SJCRH30 (cell line): ENCODE measurements around the gene RMI1. TPM values are rescaled to one million over a fixed set of nuclear protein-coding genes. Genes with fewer than 3 reads are reported as not detected.

ENCODE experiments used
- DNase-seq, 2 experiments: peaks; one replicate each; pipeline ENCODE4 v3.0.0-alpha.2; 2015 to 2020
- H3K27ac ChIP-seq: fragments of 250-450 bp; sonication (Bioruptor Pico); 2 replicates; pipeline ENCODE4 v1.5.1; 2020; ENCODE audit warnings: mild to moderate bottlenecking, moderate library complexity
- H3K27me3 ChIP-seq: fragments of 250-450 bp; sonication (Bioruptor Pico); 2 replicates; pipeline ENCODE4 v1.5.1; 2020; ENCODE audit warnings: mild to moderate bottlenecking, moderate library complexity
- H3K36me3 ChIP-seq: fragments of 250-450 bp; sonication (Bioruptor Pico); 2 replicates; pipeline ENCODE4 v1.5.1; 2020; ENCODE audit warnings: mild to moderate bottlenecking, moderate library complexity
- H3K4me1 ChIP-seq: fragments of 250-450 bp; sonication (Bioruptor Pico); 2 replicates; pipeline ENCODE4 v1.5.1; 2020; ENCODE audit warnings: mild to moderate bottlenecking, moderate library complexity
- H3K4me3 ChIP-seq: fragments of 250-450 bp; sonication (Bioruptor Pico); 2 replicates; pipeline ENCODE4 v1.5.1; 2020; ENCODE audit warnings: mild to moderate bottlenecking, moderate library complexity
- H3K9me3 ChIP-seq: fragments of 250-450 bp; sonication (Bioruptor Pico); replicated peaks from 2 replicates; pipeline ENCODE4 v1.5.1; 2020; ENCODE audit warnings: mild to moderate bottlenecking, moderate library complexity
- total RNA-seq: library from RNA; depleted of rRNA; stranded (reverse); fragments of >200 nt; shearing (Covaris generic); gene quantifications from 2 replicates; pipeline ENCODE4 v1.2.3, GENCODE V29; 2014

The RMI1 gene
- total RNA-seq, 1 experiment from 2014 or later = 10.9 TPM

DNA sequence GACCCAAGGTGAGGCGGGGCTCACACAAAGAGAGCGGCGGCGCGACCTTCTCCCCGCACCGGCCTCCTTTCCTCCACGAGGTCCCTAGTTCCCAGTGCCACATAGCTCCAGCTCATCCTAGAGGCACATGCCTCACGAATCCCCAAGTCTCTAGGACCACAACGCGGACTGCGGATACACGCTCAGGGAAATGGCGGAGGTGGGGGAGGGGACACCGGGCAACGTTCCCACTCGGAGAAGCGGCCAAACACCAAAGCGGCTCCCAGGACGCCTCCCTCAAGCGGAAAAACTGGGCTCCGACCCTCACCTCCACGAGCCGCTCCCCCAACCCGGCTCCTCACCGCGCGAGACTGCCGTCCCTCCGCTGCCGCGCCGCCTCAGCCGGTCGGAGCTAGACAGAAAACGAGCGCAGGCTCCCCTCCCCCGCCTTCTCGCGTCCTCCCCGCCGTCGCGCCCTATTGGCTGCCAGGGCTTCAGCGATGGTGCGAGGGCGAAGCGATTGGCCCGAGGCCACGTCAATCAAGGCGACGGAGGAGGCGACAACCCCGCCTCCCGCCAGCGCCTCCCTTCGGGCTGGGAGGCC lies 702 bp upstream of the RMI1 start, which contains the start of gene HNRNPK:
Gene HNRNPK, minus strand, starts transcription at position 404 of the 583 bp plus-strand sequence. CDS start 1,963 bp downstream, outside the sequence.
- H3K27ac ChIP-seq = peak within 1 kb of the TSS; percentile 100
- H3K4me3 ChIP-seq = peak within 1 kb of the TSS; percentile 97
- peaks cover 49% of the 10 kb centered on the region for H3K36me3 ChIP-seq
- H3K9me3 ChIP-seq = no peaks in the 10 kb centered on the region
- peak; percentile 99 for DNase-seq
- H3K4me1 ChIP-seq = peaks cover 9% of the 10 kb centered on the region; the same call in 1 of the 2 replicates
- H3K27me3 ChIP-seq = no peaks in the 10 kb centered on the region

DNA sequence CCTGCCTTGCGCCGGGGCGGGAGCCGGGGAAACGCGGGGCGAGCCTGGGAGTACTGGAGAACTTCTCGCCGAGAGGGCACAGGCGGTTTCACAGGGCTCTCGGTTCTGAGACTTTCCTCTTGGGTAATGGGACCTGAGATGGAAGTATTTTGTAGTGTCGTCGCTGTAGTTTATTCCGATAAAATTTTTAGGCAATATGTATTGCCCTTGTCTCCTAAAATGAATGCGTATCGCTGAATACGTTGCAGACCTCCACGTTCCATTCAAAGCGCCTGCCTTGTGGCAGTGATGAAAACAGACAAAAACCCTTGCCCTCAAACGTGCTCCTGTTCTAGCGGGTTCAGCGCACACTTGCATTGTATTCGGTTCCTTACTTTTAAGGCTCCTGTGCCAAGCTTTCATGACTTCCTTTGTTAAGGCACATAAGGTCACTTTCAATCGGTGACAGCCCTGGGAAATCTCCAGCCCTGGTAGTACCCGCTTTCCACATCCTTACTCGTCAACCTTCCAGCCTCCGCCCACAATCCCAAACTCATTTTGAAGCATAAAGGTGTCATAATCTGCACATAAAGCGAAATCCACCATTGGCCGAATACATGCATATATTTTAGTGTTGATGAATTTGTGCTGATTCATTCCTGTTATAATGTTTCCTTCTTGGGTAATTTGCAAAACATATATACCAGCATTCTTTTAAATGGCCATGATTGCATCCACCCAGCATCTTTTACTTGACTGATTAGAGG lies 694 bp downstream of the RMI1 start:
- Histone ChIP-seq H3K36me3 (peaks cover 37% of the 10 kb centered on the region), H3K27ac (peak overlapping the region; percentile 100), H3K9me3 (no peaks in the 10 kb centered on the region), H3K4me3 (peak overlapping the region; percentile 97), H3K27me3 (no peaks in the 10 kb centered on the region), H3K4me1 (peaks cover 10% of the 10 kb centered on the region)
- peak; percentile 56 to 73 for DNase-seq

DNA sequence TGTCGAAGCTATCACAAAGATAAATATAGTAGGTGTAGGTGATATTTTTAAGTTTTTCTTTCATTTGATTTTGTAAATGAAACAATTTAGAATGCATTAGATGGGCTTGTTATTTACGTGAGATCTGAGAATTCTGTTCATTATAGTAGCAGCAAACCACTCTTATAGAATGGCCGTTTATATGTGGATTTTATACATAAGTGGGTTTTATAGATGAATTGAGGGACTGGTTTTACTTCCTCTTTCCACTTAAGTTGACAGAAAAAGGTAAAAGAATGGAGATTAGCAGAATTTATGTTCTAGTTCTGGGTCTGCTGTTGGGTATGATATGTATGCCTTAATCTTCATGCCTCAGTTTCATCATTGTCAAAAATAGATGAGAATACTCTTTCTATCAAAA lies 5.6 kb downstream of the RMI1 start:
- peaks cover 11% of the 10 kb centered on the region for H3K4me1 ChIP-seq
- peaks cover 27% of the 10 kb centered on the region for H3K36me3 ChIP-seq
- peak overlapping the region; percentile 56 for H3K27ac ChIP-seq
- H3K4me3 ChIP-seq = no peak overlapping the region
- DNase-seq = no peak
- no peaks in the 10 kb centered on the region for H3K9me3 ChIP-seq
- H3K27me3 ChIP-seq = no peaks in the 10 kb centered on the region

DNA sequence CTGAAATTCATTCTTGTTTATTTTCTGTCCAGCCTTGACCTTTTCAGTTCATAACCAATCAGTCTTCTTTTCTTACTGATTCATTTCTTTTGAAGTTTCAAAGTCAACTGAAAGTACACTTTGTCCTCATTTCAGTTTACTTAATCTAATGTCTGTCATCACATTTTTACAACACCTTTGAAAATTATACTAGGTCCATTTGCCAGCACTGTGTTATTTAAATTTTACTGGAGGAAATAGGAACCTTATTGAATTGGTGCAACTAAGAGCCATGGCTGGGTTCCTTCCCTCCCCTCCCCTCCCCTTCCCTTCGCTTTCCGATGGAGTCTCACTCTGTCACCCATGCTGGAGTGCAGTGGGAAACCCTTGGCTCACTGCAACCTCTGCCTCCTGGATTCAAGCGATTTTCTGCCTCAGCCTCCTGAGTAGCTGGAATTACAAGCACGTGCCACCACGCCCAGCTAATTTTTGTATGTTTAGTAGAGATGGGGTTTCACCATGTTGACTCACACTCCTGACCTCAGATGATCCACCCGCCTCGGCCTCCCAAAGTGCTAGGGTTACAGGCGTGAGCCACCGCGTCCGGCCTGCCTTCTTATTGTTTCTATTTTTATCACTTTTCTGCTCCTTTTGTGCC lies 6.3 kb downstream of the RMI1 start:
- Histone ChIP-seq H3K27ac (peak overlapping the region; percentile 56), H3K27me3 (no peaks in the 10 kb centered on the region), H3K36me3 (peaks cover 27% of the 10 kb centered on the region), H3K4me3 (no peak overlapping the region), H3K9me3 (no peaks in the 10 kb centered on the region), H3K4me1 (peaks cover 14% of the 10 kb centered on the region)
- DNase-seq = peak; percentile 79 to 84

DNA sequence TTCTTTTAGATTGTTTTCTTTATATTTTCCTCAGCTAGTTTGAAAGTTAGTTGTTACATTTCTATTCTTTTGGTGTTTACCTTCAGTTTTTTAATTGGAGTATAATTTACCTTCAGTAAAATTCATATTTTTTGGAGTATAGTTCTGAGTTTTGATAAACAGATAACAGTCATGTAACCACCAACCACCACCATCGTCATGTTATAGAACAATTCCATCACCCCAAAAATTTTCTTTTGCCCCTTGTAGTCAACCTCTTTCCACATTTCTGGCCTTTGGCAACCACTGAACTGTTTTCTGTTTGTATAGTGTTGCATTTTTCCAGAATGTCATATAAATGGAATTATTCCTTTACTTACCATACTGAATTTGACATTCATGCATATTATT lies 6.8 kb downstream of the RMI1 start:
- no peak for DNase-seq
- Histone ChIP-seq H3K36me3 (peaks cover 30% of the 10 kb centered on the region), H3K4me1 (peaks cover 17% of the 10 kb centered on the region), H3K27ac (peak overlapping the region; percentile 56), H3K9me3 (no peaks in the 10 kb centered on the region), H3K4me3 (no peak overlapping the region), H3K27me3 (no peaks in the 10 kb centered on the region)

DNA sequence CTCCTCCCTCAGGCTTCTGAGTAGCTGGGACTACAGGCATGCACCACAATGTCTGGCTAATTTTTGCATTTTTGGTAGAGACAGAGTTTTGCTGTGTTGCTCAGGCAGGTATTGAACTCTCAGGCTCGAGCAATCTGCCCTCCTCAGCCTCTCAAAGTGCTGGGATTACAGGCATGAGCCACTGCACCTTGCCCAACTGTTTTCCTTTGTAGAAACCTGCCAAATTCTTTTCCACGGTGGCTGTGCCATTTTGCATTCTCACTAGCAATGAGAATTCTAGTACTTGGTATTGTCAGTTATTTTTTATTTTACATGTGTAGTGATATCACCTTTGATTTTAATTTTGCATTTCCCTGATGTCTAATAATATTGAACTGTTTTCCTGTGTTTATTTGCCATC lies 7.8 kb downstream of the RMI1 start:
- Histone ChIP-seq H3K4me1 (peaks cover 17% of the 10 kb centered on the region), H3K9me3 (no peaks in the 10 kb centered on the region), H3K36me3 (peaks cover 35% of the 10 kb centered on the region), H3K27ac (no peak overlapping the region), H3K27me3 (no peaks in the 10 kb centered on the region), H3K4me3 (no peak overlapping the region)
- DNase-seq = no peak

DNA sequence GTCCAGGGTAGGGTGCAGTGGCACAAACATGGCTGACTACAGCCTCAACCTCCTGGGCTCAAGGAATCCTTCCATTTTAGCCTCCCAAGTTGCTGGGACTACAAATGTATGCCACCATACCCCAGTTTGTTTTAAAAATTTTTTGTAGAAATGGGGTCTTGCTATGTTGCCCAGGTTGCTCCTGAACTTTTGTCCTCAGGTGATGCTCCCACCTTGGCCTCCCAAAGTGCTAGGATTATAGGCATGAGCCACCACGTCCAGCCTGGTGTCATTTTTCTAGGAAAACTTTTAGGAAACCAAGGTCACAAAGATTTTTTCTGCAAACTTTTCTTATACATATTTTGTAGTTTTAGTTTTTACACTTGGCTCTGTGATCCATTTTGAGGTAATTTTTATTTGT lies 10.8 kb downstream of the RMI1 start:
- H3K4me3 ChIP-seq = no peak overlapping the region
- H3K27ac ChIP-seq = no peak overlapping the region
- no peak for DNase-seq
- no peaks in the 10 kb centered on the region for H3K9me3 ChIP-seq
- peaks cover 33% of the 10 kb centered on the region for H3K36me3 ChIP-seq
- no peaks in the 10 kb centered on the region for H3K27me3 ChIP-seq
- H3K4me1 ChIP-seq = peaks cover 21% of the 10 kb centered on the region

DNA sequence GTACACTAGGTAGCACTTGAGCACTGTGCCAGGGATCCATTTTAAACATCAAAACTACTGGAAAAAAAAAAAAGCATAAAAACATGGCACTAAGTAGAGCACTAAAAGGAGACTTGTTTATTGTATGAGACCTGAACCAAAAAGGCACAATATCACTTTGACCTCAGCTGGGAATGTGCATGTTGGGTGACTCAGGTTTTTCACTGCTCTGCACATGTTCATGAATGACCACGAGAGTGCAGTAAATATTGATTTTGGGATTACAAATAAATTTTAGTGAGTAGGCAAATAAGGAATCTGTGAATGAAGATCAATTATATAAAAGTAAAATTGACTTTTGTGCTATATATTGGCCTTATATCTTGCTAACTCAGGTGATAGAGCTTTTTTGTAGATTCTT lies 11.8 kb downstream of the RMI1 start:
- H3K27me3 ChIP-seq = no peaks in the 10 kb centered on the region
- no peaks in the 10 kb centered on the region for H3K9me3 ChIP-seq
- H3K4me3 ChIP-seq = no peak overlapping the region
- H3K27ac ChIP-seq = no peak overlapping the region
- peaks cover 33% of the 10 kb centered on the region for H3K36me3 ChIP-seq
- no peak for DNase-seq
- peaks cover 12% of the 10 kb centered on the region for H3K4me1 ChIP-seq

DNA sequence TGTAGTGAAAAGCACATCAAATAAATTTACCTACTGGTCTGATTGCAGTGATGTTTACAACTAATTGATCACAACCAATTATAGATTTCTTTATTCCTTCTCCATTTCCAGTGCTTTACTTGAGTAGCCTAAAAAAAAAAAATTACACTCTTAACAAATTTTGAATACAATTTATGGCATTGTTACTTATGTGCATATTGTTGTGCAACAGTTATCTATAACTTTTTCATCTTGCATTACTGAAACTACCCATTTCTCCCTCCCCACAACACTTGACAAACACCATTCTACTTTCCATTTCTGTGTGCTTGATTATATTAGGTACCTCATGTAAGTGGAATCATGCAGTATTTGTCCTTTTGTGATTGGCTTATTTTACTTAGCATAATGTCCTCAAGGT lies 12.3 kb downstream of the RMI1 start:
- Histone ChIP-seq H3K4me3 (no peak overlapping the region), H3K27ac (no peak overlapping the region), H3K9me3 (no peaks in the 10 kb centered on the region), H3K36me3 (peaks cover 33% of the 10 kb centered on the region), H3K27me3 (no peaks in the 10 kb centered on the region), H3K4me1 (peaks cover 11% of the 10 kb centered on the region; the same call in 1 of the 2 replicates)
- DNase-seq = no peak

DNA sequence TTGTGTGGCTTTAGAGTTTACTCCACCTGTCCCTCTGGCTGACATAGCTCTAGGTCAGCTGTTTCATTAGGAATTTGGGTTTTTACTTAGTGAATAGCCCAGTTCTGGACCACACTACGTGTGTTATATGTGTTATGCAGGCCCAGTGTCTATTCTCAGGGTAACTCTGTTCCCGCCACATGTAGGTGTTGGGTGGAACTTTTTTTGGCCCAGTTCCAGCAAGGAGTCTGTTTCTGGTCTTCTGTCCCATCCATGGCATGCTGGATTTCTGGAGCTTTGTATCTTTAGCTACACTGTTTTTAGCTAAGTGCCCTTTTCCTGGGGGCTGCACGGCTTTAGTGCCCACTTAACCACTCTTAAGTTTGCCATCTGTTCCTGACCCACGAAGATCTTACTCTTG lies 15.5 kb downstream of the RMI1 start:
- no peak overlapping the region for H3K27ac ChIP-seq
- H3K4me3 ChIP-seq = no peak overlapping the region
- no peaks in the 10 kb centered on the region for H3K27me3 ChIP-seq
- peaks cover 19% of the 10 kb centered on the region for H3K36me3 ChIP-seq
- DNase-seq = peak; percentile 18 to 51
- peaks cover 11% of the 10 kb centered on the region; the same call in 1 of the 2 replicates for H3K4me1 ChIP-seq
- H3K9me3 ChIP-seq = no peaks in the 10 kb centered on the region

DNA sequence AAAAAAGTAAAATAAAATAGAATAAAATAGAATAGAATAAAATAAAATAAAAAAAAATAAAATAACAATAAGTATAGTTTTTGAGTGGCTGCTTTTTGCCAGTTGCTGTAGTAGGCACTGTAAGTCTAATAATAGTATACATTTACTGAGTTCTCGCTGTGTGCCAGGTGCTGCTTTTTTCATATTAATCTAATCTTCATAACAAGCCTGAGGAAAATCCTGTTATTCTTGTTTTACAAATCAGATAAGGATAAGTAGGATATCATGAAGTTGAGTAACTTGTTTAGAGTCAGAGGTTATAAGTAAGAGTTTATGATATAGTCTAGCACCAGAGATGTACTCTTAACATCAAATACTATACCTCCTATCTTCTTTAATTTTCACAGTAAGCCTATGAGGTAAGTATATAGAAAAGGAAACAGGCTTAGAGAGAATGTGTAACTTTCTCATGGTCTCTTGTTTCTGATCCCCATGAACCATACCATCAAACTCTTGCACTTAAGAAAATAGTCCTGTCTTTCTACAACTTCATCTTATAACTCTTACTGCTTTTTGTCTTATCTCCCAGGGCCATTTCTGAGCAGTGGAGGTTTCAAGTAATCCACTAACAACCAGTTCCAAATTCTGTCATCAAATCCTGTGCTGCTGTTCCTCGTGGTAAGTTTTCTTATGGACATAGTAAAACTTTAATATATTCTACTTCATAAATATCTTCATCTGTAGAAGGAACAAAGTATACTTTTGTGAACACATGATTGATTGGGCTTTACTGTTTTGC lies 18.7 kb downstream of the RMI1 start:
- Histone ChIP-seq H3K4me3 (no peak overlapping the region), H3K9me3 (no peaks in the 10 kb centered on the region), H3K4me1 (peaks cover 5% of the 10 kb centered on the region; the same call in 1 of the 2 replicates), H3K36me3 (peaks cover 29% of the 10 kb centered on the region), H3K27me3 (no peaks in the 10 kb centered on the region), H3K27ac (no peak overlapping the region)
- no peak for DNase-seq

DNA sequence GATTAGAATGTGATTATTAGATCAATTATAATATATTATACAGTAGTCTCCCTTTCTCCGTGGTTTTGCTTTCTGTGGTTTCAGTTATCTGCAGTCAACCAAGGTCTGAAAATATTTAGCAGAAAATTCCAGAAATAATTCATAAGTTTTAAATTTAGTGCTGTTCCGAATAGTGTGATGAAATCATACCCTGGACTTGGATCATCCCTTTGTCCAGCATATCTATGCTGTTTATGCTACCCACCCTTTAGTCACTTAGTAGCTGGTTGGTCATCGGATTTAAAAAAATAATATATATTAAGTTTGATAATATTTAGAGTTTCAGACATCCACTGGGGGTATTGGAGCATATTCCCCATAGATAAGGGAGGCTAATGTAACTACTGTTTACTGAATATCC lies 19.6 kb downstream of the RMI1 start:
- Histone ChIP-seq H3K27ac (no peak overlapping the region), H3K4me1 (peaks cover 5% of the 10 kb centered on the region; the same call in 1 of the 2 replicates), H3K9me3 (no peaks in the 10 kb centered on the region), H3K36me3 (peaks cover 34% of the 10 kb centered on the region), H3K27me3 (no peaks in the 10 kb centered on the region), H3K4me3 (no peak overlapping the region)
- no peak for DNase-seq

DNA sequence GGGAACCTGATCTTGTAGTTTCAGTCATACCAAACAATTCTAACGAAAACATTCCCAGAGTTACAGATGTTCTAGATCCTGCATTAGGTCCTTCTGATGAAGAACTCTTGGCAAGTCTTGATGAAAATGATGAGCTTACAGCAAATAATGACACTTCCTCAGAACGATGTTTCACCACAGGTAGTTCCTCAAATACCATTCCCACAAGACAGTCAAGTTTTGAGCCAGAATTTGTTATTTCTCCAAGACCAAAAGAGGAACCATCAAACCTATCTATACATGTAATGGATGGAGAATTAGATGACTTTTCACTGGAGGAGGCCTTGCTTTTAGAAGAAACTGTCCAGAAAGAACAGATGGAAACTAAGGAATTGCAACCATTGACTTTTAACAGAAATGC lies 21.0 kb downstream of the RMI1 start:
- no peak overlapping the region for H3K4me3 ChIP-seq
- peaks cover 34% of the 10 kb centered on the region for H3K36me3 ChIP-seq
- no peaks in the 10 kb centered on the region for H3K9me3 ChIP-seq
- no peak overlapping the region for H3K27ac ChIP-seq
- H3K4me1 ChIP-seq = no peaks in the 10 kb centered on the region
- no peaks in the 10 kb centered on the region for H3K27me3 ChIP-seq
- no peak for DNase-seq

DNA sequence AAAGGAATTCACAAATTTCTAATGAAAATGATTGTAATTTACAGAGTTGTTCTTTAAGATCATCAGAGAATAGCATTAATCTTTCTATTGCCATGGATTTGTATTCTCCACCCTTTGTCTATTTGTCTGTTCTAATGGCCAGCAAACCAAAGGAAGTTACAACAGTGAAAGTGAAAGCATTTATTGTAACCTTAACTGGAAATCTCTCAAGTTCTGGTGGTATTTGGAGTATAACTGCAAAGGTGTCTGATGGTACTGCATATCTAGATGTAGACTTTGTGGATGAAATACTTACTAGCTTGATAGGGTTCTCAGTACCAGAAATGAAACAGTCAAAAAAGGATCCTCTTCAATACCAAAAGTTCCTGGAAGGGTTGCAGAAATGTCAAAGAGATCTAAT lies 21.7 kb downstream of the RMI1 start:
- Histone ChIP-seq H3K9me3 (no peaks in the 10 kb centered on the region), H3K4me1 (no peaks in the 10 kb centered on the region), H3K27ac (no peak overlapping the region), H3K36me3 (peaks cover 35% of the 10 kb centered on the region), H3K27me3 (no peaks in the 10 kb centered on the region), H3K4me3 (no peak overlapping the region)
- no peak for DNase-seq

DNA sequence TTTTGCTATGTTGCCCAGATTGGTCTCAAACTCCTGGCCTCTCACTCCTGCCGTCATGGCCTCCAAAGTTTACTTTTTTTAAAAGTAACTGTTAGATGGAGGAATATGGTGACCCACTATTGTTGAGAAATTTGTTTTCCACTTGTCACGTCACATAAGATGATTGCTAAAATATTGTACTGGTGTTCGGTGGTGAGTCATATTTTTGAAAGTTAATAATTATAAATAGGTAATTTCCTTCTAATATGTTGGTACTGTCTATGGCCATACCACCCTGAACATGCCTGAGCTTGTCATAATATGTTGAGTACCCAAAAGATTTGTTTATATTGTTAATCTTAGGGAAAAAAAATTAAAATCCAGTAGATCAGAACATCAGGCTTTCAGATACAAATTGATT lies 22.6 kb downstream of the RMI1 start:
- Histone ChIP-seq H3K4me1 (no peaks in the 10 kb centered on the region), H3K36me3 (peaks cover 38% of the 10 kb centered on the region), H3K9me3 (no peaks in the 10 kb centered on the region), H3K27me3 (no peaks in the 10 kb centered on the region), H3K27ac (no peak overlapping the region), H3K4me3 (no peak overlapping the region)
- no peak for DNase-seq
